HCT116 (cell line): Measurements from ENCODE around the gene CCDC69.

Source experiments
- CTCF ChIP-seq, 3 experiments: fragments of 200-600 bp in 1 of 3; sonication (generic) in 1 of 3; IDR thresholded peaks in 2 of 3; conservative IDR thresholded peaks in 1 of 3; 2 replicates each; pipeline ENCODE4 v1.5.1; 2012 to 2017; ENCODE audit warnings: low read depth in 2 of 3, low read length in 2 of 3, antibody characterized with exemption in 1 of 3, borderline replicate concordance in 1 of 3, control low read depth in 1 of 3, mild to moderate bottlenecking in 1 of 3, mixed read lengths in 1 of 3, mixed run types in 1 of 3, moderate library complexity in 1 of 3; ENCODE audit not compliant: insufficient read depth in 1 of 3
- EGR1 ChIP-seq: IDR thresholded peaks from 2 replicates; pipeline ENCODE4 v1.6.1; 2012; ENCODE audit warnings: low read depth
- EZH2 ChIP-seq: fragments of 200-600 bp; sonication (generic); IDR thresholded peaks from 2 replicates; pipeline ENCODE4 v1.6.1; 2017; ENCODE audit warnings: antibody characterized with exemption, mixed run types
- EZH2phosphoT487 ChIP-seq: fragments of 200-600 bp; IDR thresholded peaks from 2 replicates; pipeline ENCODE4 v1.6.1; 2018; ENCODE audit warnings: antibody characterized with exemption, borderline replicate concordance
- JUND ChIP-seq: IDR thresholded peaks from 2 replicates; pipeline ENCODE4 v1.6.1; 2012
- POLR2A ChIP-seq: IDR thresholded peaks from 2 replicates; pipeline ENCODE4 v1.7.0; 2011; ENCODE audit warnings: borderline replicate concordance; ENCODE audit not compliant: insufficient read depth, insufficient read length; ENCODE audit errors: extremely low read depth
- POLR2AphosphoS5 ChIP-seq: IDR thresholded peaks from 2 replicates; pipeline ENCODE4 v1.6.1; 2011; ENCODE audit warnings: mild to moderate bottlenecking, low read depth, low read length, moderate library complexity
- SIN3A ChIP-seq: IDR thresholded peaks from 2 replicates; pipeline ENCODE4 v1.6.1; 2012; ENCODE audit warnings: low read depth
- SP1 ChIP-seq: IDR thresholded peaks from 2 replicates; pipeline ENCODE4 v1.6.1; 2012; ENCODE audit warnings: low read depth
- ZBTB33 ChIP-seq: IDR thresholded peaks from 2 replicates; pipeline ENCODE4 v1.6.1; 2011; ENCODE audit warnings: mild to moderate bottlenecking, low read length, moderate library complexity; ENCODE audit not compliant: insufficient replicate concordance; ENCODE audit errors: extremely low read depth

- TF ChIP-seq CTCF (IDR thresholded peaks at IDR 0.05 in 2 of 3, conservative IDR thresholded peaks at IDR 0.05 in 1 of 3; ENCODE audit: borderline replicate concordance in 1 of 3, insufficient read depth in 1 of 3, low read depth in 2 of 3, low read length in 2 of 3) (no peak), EZH2phosphoT487 (no peak), POLR2A (no peak), ZBTB33 (no peak), JUND (no peak), EZH2 (no peak), POLR2AphosphoS5 (no peak), EGR1 (no peak), SP1 (no peak), SIN3A (no peak)
These were observed 4.8 kb downstream of the CCDC69 start for GRCh38 chr5:151219138-151219537.
